Ovary (tissue), 3 donors: ENCODE measurements around the gene LILRB1.

ENCODE experiments used
- POLR2A ChIP-seq: fragments of 450-650 bp; IDR thresholded peaks from one replicate; pipeline ENCODE4 v1.6.1; 2017; ENCODE audit warnings: antibody characterized with exemption, mild to moderate bottlenecking, moderate library complexity
- TF ChIP-seq, protein P1 (sequence below), 3 donors: fragments of 450-650 bp in 2 of 3; fragments of 200-600 bp in 1 of 3; IDR thresholded peaks; one replicate each; pipeline versions ENCODE4 v1.5.1 to v1.8.0; 2016 to 2022; ENCODE audit warnings: antibody characterized with exemption in 3 of 3, mild to moderate bottlenecking in 1 of 3
- donor health status: DM: no; HTN: no; CAD: no.

DNA sequence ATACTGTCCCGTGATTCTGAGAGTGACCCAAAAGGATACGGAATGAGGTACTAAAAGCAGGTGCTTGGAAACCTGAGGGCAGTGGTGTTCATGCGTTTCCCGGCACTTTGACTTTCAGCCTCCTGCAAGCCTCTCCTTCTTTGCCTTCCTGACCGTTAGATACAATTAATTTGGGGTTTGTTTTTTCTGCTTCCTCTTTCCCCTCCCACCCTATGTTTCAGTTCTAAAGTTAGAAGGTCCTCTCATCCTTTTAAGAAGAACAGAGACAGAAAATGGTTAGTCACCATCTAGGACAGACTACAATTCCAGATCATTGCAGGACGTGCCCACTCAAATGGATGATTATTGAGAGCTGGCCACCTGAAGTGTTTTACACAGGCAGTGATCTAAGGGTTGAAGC, 30.7 kb downstream of the LILRB1 start:
- TF ChIP-seq, protein P1, sequence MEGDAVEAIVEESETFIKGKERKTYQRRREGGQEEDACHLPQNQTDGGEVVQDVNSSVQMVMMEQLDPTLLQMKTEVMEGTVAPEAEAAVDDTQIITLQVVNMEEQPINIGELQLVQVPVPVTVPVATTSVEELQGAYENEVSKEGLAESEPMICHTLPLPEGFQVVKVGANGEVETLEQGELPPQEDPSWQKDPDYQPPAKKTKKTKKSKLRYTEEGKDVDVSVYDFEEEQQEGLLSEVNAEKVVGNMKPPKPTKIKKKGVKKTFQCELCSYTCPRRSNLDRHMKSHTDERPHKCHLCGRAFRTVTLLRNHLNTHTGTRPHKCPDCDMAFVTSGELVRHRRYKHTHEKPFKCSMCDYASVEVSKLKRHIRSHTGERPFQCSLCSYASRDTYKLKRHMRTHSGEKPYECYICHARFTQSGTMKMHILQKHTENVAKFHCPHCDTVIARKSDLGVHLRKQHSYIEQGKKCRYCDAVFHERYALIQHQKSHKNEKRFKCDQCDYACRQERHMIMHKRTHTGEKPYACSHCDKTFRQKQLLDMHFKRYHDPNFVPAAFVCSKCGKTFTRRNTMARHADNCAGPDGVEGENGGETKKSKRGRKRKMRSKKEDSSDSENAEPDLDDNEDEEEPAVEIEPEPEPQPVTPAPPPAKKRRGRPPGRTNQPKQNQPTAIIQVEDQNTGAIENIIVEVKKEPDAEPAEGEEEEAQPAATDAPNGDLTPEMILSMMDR (IDR thresholded peaks at IDR 0.05), result no peak
- no peak for TF ChIP-seq POLR2A
